ENCODE measurements around the gene MORC3. TPM values are rescaled to one million over a fixed set of nuclear protein-coding genes. Genes with fewer than 3 reads are reported as not detected.

Gene MORC3
- total and polyA plus RNA-seq, 9 of the 15 experiments (the other 6 are each of a cell fraction or from before 2014, with no cell fraction given) = 12.7 to 53.7 (median 36.0) TPM

DNA sequence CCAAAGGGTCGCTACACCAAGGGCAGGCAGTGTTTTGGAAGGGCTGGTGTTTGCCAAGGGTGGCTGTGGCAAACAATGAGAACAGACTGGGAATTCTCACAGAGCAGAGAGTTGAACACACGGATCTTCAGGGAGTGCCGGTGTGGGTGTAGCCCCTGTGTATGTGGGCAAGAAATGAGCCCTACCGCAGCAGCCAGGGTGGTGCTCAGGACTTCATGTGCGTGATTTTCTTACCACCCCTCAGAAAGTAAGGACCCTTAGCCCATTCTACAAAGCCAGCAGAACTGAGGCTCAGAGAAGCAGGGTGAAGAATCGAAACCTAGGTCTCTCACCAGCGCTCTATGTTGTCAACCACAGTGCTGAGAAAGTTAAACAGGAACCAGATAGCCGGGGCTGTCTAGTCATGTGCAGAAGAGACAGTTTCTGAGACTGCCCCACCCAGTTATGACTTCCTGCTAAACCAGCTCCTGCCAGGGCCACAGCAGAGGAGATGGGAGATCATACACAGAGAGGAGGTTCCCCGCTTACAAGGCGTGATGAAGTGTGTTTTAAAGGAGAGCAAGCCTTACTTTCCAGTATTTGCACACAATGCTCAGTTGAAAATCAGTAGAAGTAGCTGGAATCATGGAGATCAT, 21.9 kb upstream of the MORC3 start (continued):
- TF ChIP-seq ZBTB2 (IDR thresholded peaks at IDR 0.05) = no peak
- TF ChIP-seq HMGN3 (IDR thresholded peaks at IDR 0.05; ENCODE audit: borderline replicate concordance, extremely low read depth, insufficient read length, low read depth, low read length) = no peak
- peak; percentile 21; the same call in 1 of the 2 replicates for TF ChIP-seq EP400 (IDR thresholded peaks at IDR 0.05)
- no peak for TF ChIP-seq HMG20B (CRISPR knock-in tag; IDR thresholded peaks at IDR 0.05)
- TF ChIP-seq CTBP1 (IDR thresholded peaks at IDR 0.05; ENCODE audit: borderline replicate concordance) = peak; percentile 65
- TF ChIP-seq ZNF354B (CRISPR knock-in tag; IDR thresholded peaks at IDR 0.05) = no peak
- TF ChIP-seq THRB (CRISPR knock-in tag; conservative IDR thresholded peaks at IDR 0.05) = no peak
- no peak; the same call in 1 of the 2 replicates for TF ChIP-seq HCFC1 (IDR thresholded peaks at IDR 0.05; ENCODE audit: low read depth, low read length)
- TF ChIP-seq IFI16 (CRISPR knock-in tag; IDR thresholded peaks at IDR 0.05) = no peak
- TF ChIP-seq LARP7 (IDR thresholded peaks at IDR 0.05) = no peak
- no peak for TF ChIP-seq KAT2B (IDR thresholded peaks at IDR 0.05; ENCODE audit: low read depth, low read length)
- TF ChIP-seq CHD2 (IDR thresholded peaks at IDR 0.05; ENCODE audit: low read depth, low read length) = no peak
- TF ChIP-seq, protein P1, sequence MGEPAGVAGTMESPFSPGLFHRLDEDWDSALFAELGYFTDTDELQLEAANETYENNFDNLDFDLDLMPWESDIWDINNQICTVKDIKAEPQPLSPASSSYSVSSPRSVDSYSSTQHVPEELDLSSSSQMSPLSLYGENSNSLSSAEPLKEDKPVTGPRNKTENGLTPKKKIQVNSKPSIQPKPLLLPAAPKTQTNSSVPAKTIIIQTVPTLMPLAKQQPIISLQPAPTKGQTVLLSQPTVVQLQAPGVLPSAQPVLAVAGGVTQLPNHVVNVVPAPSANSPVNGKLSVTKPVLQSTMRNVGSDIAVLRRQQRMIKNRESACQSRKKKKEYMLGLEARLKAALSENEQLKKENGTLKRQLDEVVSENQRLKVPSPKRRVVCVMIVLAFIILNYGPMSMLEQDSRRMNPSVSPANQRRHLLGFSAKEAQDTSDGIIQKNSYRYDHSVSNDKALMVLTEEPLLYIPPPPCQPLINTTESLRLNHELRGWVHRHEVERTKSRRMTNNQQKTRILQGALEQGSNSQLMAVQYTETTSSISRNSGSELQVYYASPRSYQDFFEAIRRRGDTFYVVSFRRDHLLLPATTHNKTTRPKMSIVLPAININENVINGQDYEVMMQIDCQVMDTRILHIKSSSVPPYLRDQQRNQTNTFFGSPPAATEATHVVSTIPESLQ (CRISPR knock-in tag; IDR thresholded peaks at IDR 0.05) = no peak
- no peak for TF ChIP-seq PPARD (CRISPR knock-in tag; IDR thresholded peaks at IDR 0.05)
- peak in 1 of 2 experiments; percentile 52; a peak in 1 of 4 replicates for TF ChIP-seq RCOR1 (IDR thresholded peaks at IDR 0.05; ENCODE audit: borderline replicate concordance in 1 of 2, low read depth in 2 of 2, low read length in 2 of 2)
- TF ChIP-seq ZNF780A (CRISPR knock-in tag; IDR thresholded peaks at IDR 0.05) = no peak
- no peak for TF ChIP-seq HSF4 (CRISPR knock-in tag; IDR thresholded peaks at IDR 0.05; ENCODE audit: borderline replicate concordance)
- no peak for TF ChIP-seq ZNF583 (CRISPR knock-in tag; IDR thresholded peaks at IDR 0.05)
- TF ChIP-seq E2F3 (CRISPR knock-in tag; IDR thresholded peaks at IDR 0.05) = no peak
- TF ChIP-seq, protein P2, sequence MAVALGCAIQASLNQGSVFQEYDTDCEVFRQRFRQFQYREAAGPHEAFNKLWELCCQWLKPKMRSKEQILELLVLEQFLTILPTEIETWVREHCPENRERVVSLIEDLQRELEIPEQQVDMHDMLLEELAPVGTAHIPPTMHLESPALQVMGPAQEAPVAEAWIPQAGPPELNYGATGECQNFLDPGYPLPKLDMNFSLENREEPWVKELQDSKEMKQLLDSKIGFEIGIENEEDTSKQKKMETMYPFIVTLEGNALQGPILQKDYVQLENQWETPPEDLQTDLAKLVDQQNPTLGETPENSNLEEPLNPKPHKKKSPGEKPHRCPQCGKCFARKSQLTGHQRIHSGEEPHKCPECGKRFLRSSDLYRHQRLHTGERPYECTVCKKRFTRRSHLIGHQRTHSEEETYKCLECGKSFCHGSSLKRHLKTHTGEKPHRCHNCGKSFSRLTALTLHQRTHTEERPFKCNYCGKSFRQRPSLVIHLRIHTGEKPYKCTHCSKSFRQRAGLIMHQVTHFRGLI (CRISPR knock-in tag; IDR thresholded peaks at IDR 0.05) = 0 out of 2 replicates have a peak, but pooled peaks have one; percentile 6
- no peak for TF ChIP-seq CREB3 (tag; conservative IDR thresholded peaks at IDR 0.05; ENCODE audit: low read depth)
- TF ChIP-seq SAP30 (IDR thresholded peaks at IDR 0.05; ENCODE audit: borderline replicate concordance, insufficient read depth, low read depth, low read length, poor library complexity, severe bottlenecking) = no peak
